DND-41 (cell line): Measurements from ENCODE around the gene PER2.

Experiments used
- ATAC-seq: fragments of 200-7000 bp; cut with Tn5 transposase; 3 replicates; pipeline ENCODE4 v1.9.1; 2021; ENCODE audit warnings: low read depth; ENCODE audit not compliant: insufficient read depth
- DNase-seq: peaks from one replicate; pipeline ENCODE4 v3.0.0-alpha.2; 2020
- H2AFZ ChIP-seq: 2 replicates; pipeline ENCODE4 v1.6.0; 2012; ENCODE audit warnings: low read depth, low read length
- H3K27ac ChIP-seq: 2 replicates; pipeline ENCODE4 v1.5.1; 2012; ENCODE audit warnings: low read length, inconsistent platforms
- H3K27me3 ChIP-seq: fragments of 200-600 bp; sonication (generic); 2 replicates; pipeline ENCODE4 v1.6.0; 2012; ENCODE audit warnings: low read length, mild to moderate bottlenecking, inconsistent platforms; ENCODE audit not compliant: insufficient read depth, poor library complexity
- H3K36me3 ChIP-seq: 2 replicates; pipeline ENCODE4 v1.5.1; 2012; ENCODE audit warnings: low read length, inconsistent platforms; ENCODE audit not compliant: insufficient read depth
- H3K4me1 ChIP-seq: 2 replicates; pipeline ENCODE4 v1.5.1; 2012; ENCODE audit warnings: mild to moderate bottlenecking, low read length; ENCODE audit not compliant: insufficient read depth
- H3K4me2 ChIP-seq: 2 replicates; pipeline ENCODE4 v1.6.0; 2012; ENCODE audit warnings: mild to moderate bottlenecking, moderate library complexity, low read length, inconsistent platforms; ENCODE audit not compliant: insufficient read depth
- H3K4me3 ChIP-seq, 2 experiments: fragments of 200-600 bp in 1 of 2; shearing (Covaris generic) in 1 of 2; 2 replicates each; pipeline ENCODE4 v1.5.1; 2012 to 2016; ENCODE audit warnings: inconsistent platforms in 2 of 2, low read length in 2 of 2, mild to moderate bottlenecking in 2 of 2, low read depth in 1 of 2, moderate library complexity in 1 of 2
- H3K79me2 ChIP-seq: 2 replicates; pipeline ENCODE4 v1.6.0; 2012; ENCODE audit warnings: low read length, inconsistent platforms; ENCODE audit not compliant: insufficient read depth
- H3K9ac ChIP-seq: 2 replicates; pipeline ENCODE4 v1.6.0; 2012; ENCODE audit warnings: low read depth, mild to moderate bottlenecking, inconsistent platforms, low read length, moderate library complexity
- H3K9me3 ChIP-seq: 2 replicates; pipeline ENCODE4 v1.5.1; 2012; ENCODE audit warnings: low read length, moderate library complexity, mild to moderate bottlenecking, inconsistent platforms; ENCODE audit not compliant: insufficient read depth, severe bottlenecking
- H4K20me1 ChIP-seq: 2 replicates; pipeline ENCODE4 v1.6.0; 2012; ENCODE audit warnings: low read length; ENCODE audit not compliant: insufficient read depth
- CTCF ChIP-seq: IDR thresholded peaks from 2 replicates; pipeline ENCODE4 v1.5.1; 2012; ENCODE audit warnings: borderline replicate concordance, low read length, moderate library complexity, mild to moderate bottlenecking; ENCODE audit not compliant: poor library complexity, severe bottlenecking; ENCODE audit errors: extremely low read depth
- EZH2 ChIP-seq: IDR thresholded peaks from 3 replicates; pipeline ENCODE4 v1.6.1; 2012; ENCODE audit warnings: borderline replicate concordance, low read depth, mild to moderate bottlenecking, moderate library complexity, low read length, inconsistent platforms; ENCODE audit not compliant: severe bottlenecking

The PER2 gene

DNA sequence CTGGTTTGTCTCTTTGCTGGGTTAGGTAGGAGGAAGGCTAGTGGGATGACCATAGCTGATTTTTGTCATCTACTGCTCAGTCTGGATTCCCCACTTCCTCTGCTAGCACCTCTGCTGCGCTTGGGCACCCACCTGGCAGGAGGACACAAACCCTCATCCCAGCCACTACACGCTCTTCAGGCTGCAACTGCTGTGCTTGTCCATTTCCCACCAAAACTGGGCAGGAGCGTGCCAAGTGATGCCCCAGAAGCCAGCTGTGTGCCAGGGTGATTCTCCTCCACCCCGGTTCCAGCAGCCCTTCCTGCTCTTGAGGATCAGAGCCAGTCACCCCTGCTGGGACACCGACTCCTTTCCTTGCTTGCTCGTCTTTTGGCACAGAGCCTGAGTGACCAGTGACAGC lies 15.7 kb upstream of the PER2 start:
- TF ChIP-seq CTCF (no peak), EZH2 (no peak)
- H4K20me1 ChIP-seq: no peaks in the 10 kb centered on the region
- no peak for ATAC-seq
- no peaks in the 10 kb centered on the region for H3K9me3 ChIP-seq
- H2AFZ ChIP-seq: no peak overlapping the region
- H3K79me2 ChIP-seq: no peaks in the 10 kb centered on the region
- no peaks in the 10 kb centered on the region for H3K36me3 ChIP-seq
- no peak overlapping the region for H3K4me3 ChIP-seq
- no peak overlapping the region for H3K4me2 ChIP-seq
- H3K9ac ChIP-seq: no peak overlapping the region
- peaks cover 4% of the 10 kb centered on the region for H3K27me3 ChIP-seq
- DNase-seq: no peak
- no peaks in the 10 kb centered on the region for H3K4me1 ChIP-seq
- no peak overlapping the region for H3K27ac ChIP-seq

DNA sequence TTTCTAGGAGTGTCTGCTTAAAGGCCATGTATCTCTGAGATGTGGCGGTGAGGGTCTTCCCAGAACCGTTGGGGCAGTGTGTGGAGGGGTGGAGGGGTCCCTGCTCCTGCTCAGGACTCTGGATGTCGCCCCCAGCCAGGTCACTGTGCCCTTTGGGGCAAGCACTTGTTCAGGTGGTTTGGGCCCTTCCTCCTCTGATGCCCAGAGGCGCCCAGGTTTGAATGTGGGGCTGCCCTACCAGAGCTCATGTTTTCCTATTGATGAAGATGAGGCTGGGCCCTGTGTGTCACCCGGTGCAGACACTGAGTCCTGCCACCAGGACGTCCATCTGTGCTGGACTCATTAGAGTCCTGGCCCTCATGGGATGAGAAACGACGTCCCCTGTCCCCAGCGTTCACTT lies 14.3 kb upstream of the PER2 start:
- Histone ChIP-seq H4K20me1 (no peaks in the 10 kb centered on the region), H3K79me2 (no peaks in the 10 kb centered on the region), H2AFZ (no peak overlapping the region), H3K9me3 (no peaks in the 10 kb centered on the region), H3K36me3 (no peaks in the 10 kb centered on the region), H3K4me2 (no peak overlapping the region), H3K4me3 (no peak overlapping the region), H3K9ac (no peak overlapping the region), H3K4me1 (no peaks in the 10 kb centered on the region), H3K27ac (no peak overlapping the region), H3K27me3 (peaks cover 5% of the 10 kb centered on the region)
- DNase-seq (no peak), ATAC-seq (no peak)
- no peak for TF ChIP-seq EZH2
- TF ChIP-seq CTCF: no peak

- peaks cover 8% of the 10 kb centered on the region for H3K27me3 ChIP-seq
- no peak overlapping the region for H3K4me2 ChIP-seq
- H3K9me3 ChIP-seq: no peaks in the 10 kb centered on the region
- no peak overlapping the region for H3K9ac ChIP-seq
- H3K4me1 ChIP-seq: no peaks in the 10 kb centered on the region
- no peak overlapping the region for H3K27ac ChIP-seq
- H2AFZ ChIP-seq: no peak overlapping the region
- H4K20me1 ChIP-seq: no peaks in the 10 kb centered on the region
- TF ChIP-seq EZH2: no peak
- no peak for TF ChIP-seq CTCF
- ATAC-seq (no peak), DNase-seq (no peak)
- no peaks in the 10 kb centered on the region for H3K36me3 ChIP-seq
- H3K4me3 ChIP-seq: no peak overlapping the region
- H3K79me2 ChIP-seq: no peaks in the 10 kb centered on the region
These were observed 13.7 kb upstream of the PER2 start for GRCh38 chr2:238302087-238302486.

- Histone ChIP-seq H4K20me1 (0 out of 2 replicates have a peak, but pooled peaks cover 3% of the 10 kb centered on the region), H3K27ac (no peak overlapping the region), H2AFZ (no peak overlapping the region), H3K27me3 (peaks cover 8% of the 10 kb centered on the region), H3K4me2 (no peak overlapping the region), H3K79me2 (no peaks in the 10 kb centered on the region), H3K9me3 (no peaks in the 10 kb centered on the region), H3K9ac (no peak overlapping the region), H3K4me3 (no peak overlapping the region), H3K36me3 (no peaks in the 10 kb centered on the region), H3K4me1 (no peaks in the 10 kb centered on the region)
- ATAC-seq (no peak), DNase-seq (no peak)
- TF ChIP-seq CTCF (no peak), EZH2 (no peak)
These were observed 11.4 kb upstream of the PER2 start for GRCh38 chr2:238299803-238300202.
